IMR-90 (cell line): ENCODE measurements around the gene SMO. TPM values are rescaled to one million over a fixed set of nuclear protein-coding genes. Genes with fewer than 3 reads are reported as not detected.

Experiments used
- ATAC-seq: fragments of 200-7000 bp; cut with Tn5 transposase; 2 replicates; pipeline ENCODE4 v1.9.1; 2020; ENCODE audit warnings: low read depth, mild to moderate bottlenecking, moderate library complexity
- BruUV-seq: library from RNA; stranded (reverse); fragments of 400-500 nt; replicated peaks from 2 replicates; lab custom pipeline; 2021; lab: Mats Ljungman, UMichigan
- CTCF ChIA-PET: fragments of 300-600 bp; formaldehyde crosslinking; extraction: SDS; loops from one replicate; lab custom pipeline; 2021; ENCODE audit warnings: antibody characterized with exemption; lab: Yijun Ruan, JAX
- POLR2A ChIA-PET: fragments of 300-600 bp; sonication (Branson Sonifier 250); formaldehyde crosslinking; loops from one replicate; lab custom pipeline; 2022; ENCODE audit warnings: antibody characterized with exemption; ENCODE audit not compliant: unreplicated experiment; lab: Charles Lee
- DNase-seq: peaks from one replicate; pipeline ENCODE4 v3.0.0; 2013
- H2AFZ ChIP-seq: replicated peaks from 2 replicates; pipeline ENCODE3; 2013; ENCODE audit warnings: low read length, mild to moderate bottlenecking; ENCODE audit not compliant: poor library complexity
- H2AK5ac ChIP-seq: 2 replicates; pipeline ENCODE4 v1.6.1; 2013; ENCODE audit warnings: low read depth, low read length, inconsistent platforms
- H2AK9ac ChIP-seq: replicated peaks from 2 replicates; pipeline ENCODE3; 2013; ENCODE audit warnings: mild to moderate bottlenecking, low read depth, low read length, moderate library complexity; ENCODE audit not compliant: poor library complexity
- H2BK120ac ChIP-seq: 2 replicates; pipeline ENCODE4 v1.6.1; 2013; ENCODE audit warnings: low read depth, low read length, inconsistent platforms
- H2BK15ac ChIP-seq: 3 replicates; pipeline ENCODE4 v1.6.1; 2013; ENCODE audit warnings: low read depth, low read length, inconsistent platforms
- H2BK20ac ChIP-seq: 2 replicates; pipeline ENCODE4 v1.6.1; 2013; ENCODE audit warnings: low read depth, mild to moderate bottlenecking, inconsistent platforms, low read length, moderate library complexity
- H2BK5ac ChIP-seq: 2 replicates; pipeline ENCODE4 v1.6.1; 2013; ENCODE audit warnings: mild to moderate bottlenecking, low read depth, low read length, inconsistent platforms; ENCODE audit not compliant: poor library complexity, severe bottlenecking
- H3K14ac ChIP-seq: replicated peaks from 2 replicates; pipeline ENCODE4 v1.6.1; 2013; ENCODE audit warnings: low read depth, low read length, inconsistent platforms
- H3K18ac ChIP-seq: 2 replicates; pipeline ENCODE4 v1.6.1; 2013; ENCODE audit warnings: low read depth, low read length, control low read depth
- H3K23ac ChIP-seq: 2 replicates; pipeline ENCODE4 v1.6.1; 2013; ENCODE audit warnings: low read depth, low read length, inconsistent platforms
- H3K27ac ChIP-seq: 2 replicates; pipeline ENCODE4 v1.5.1; 2013; ENCODE audit warnings: mild to moderate bottlenecking, control low read depth, low read length; ENCODE audit not compliant: insufficient read depth
- H3K27me3 ChIP-seq: 2 replicates; pipeline ENCODE4 v1.6.1; 2013; ENCODE audit warnings: low read length; ENCODE audit not compliant: control insufficient read depth, insufficient read depth
- H3K36me3 ChIP-seq: 2 replicates; pipeline ENCODE4 v1.6.1; 2013; ENCODE audit warnings: low read length, mixed read lengths; ENCODE audit not compliant: control insufficient read depth, insufficient read depth
- H3K4ac ChIP-seq: 2 replicates; pipeline ENCODE4 v1.6.1; 2013; ENCODE audit warnings: low read depth, low read length, inconsistent platforms
- H3K4me1 ChIP-seq: 2 replicates; pipeline ENCODE4 v1.6.1; 2013; ENCODE audit warnings: low read length, mixed read lengths; ENCODE audit not compliant: control insufficient read depth, insufficient read depth
- H3K4me2 ChIP-seq: 2 replicates; pipeline ENCODE4 v1.6.1; 2013; ENCODE audit warnings: low read depth, mild to moderate bottlenecking, control low read depth, low read length, moderate library complexity
- H3K4me3 ChIP-seq: 2 replicates; pipeline ENCODE4 v1.5.1; 2013; ENCODE audit warnings: low read depth, mild to moderate bottlenecking, control low read depth, low read length, moderate library complexity; ENCODE audit not compliant: insufficient read depth
- H3K56ac ChIP-seq: 2 replicates; pipeline ENCODE4 v1.6.1; 2013; ENCODE audit warnings: low read length, inconsistent platforms; ENCODE audit not compliant: insufficient read depth; ENCODE audit errors: extremely low read depth
- H3K79me1 ChIP-seq, 2 experiments: 2 replicates each; pipeline ENCODE4 v1.6.1; 2013; ENCODE audit warnings: low read length in 2 of 2, inconsistent platforms in 1 of 2, low read depth in 1 of 2
- H3K9ac ChIP-seq: 2 replicates; pipeline ENCODE4 v1.6.1; 2013; ENCODE audit warnings: low read depth, low read length, control low read depth
- H3K9me1 ChIP-seq: 2 replicates; pipeline ENCODE4 v1.6.1; 2013; ENCODE audit warnings: low read length, inconsistent platforms; ENCODE audit not compliant: insufficient read depth
- H3K9me3 ChIP-seq: 2 replicates; pipeline ENCODE4 v1.6.1; 2013; ENCODE audit warnings: low read length; ENCODE audit not compliant: control insufficient read depth, insufficient read depth
- H4K20me1 ChIP-seq: 2 replicates; pipeline ENCODE4 v1.6.1; 2013; ENCODE audit warnings: low read length, inconsistent platforms; ENCODE audit not compliant: insufficient read depth
- H4K5ac ChIP-seq: 2 replicates; pipeline ENCODE4 v1.6.1; 2013; ENCODE audit warnings: mild to moderate bottlenecking, low read depth, low read length, control low read depth
- H4K8ac ChIP-seq, 2 experiments: 2 replicates each; pipeline ENCODE4 v1.6.1; 2013; ENCODE audit warnings: low read depth in 2 of 2, low read length in 2 of 2, control low read depth in 1 of 2, inconsistent platforms in 1 of 2
- H4K91ac ChIP-seq: 2 replicates; pipeline ENCODE4 v1.6.1; 2013; ENCODE audit warnings: low read depth, low read length, inconsistent platforms; ENCODE audit not compliant: insufficient read depth
- CEBPB ChIP-seq: IDR thresholded peaks from 2 replicates; pipeline ENCODE4 v1.6.1; 2012; ENCODE audit warnings: low read depth, low read length, improper control_type of control experiment
- CHD1 ChIP-seq: IDR thresholded peaks from 2 replicates; pipeline ENCODE4 v1.6.1; 2012; ENCODE audit warnings: low read depth, low read length, improper control_type of control experiment
- MAZ ChIP-seq: IDR thresholded peaks from 2 replicates; pipeline ENCODE4 v1.6.1; 2012; ENCODE audit warnings: low read depth, mild to moderate bottlenecking, low read length, improper control_type of control experiment, moderate library complexity, borderline replicate concordance
- RCOR1 ChIP-seq: IDR thresholded peaks from 2 replicates; pipeline ENCODE4 v1.6.1; 2012; ENCODE audit warnings: mild to moderate bottlenecking, low read length, improper control_type of control experiment; ENCODE audit not compliant: insufficient replicate concordance
- WGBS, 2 experiments: methylation state at CpG; one replicate each; pipeline versions ENCODE4 v1.1.5 to v1.1.7; 2013; ENCODE audit warnings: missing lambda C conversion rate in 2 of 2; ENCODE audit not compliant: insufficient read length in 1 of 2; ENCODE audit errors: extremely low coverage in 2 of 2; 5-methylcytosine and 5-hydroxymethylcytosine counted together
- dilution Hi-C: fragments of 300-500 bp; cut with HindIII; formaldehyde crosslinking; loops from one replicate; pipeline ENCODE4 v1.14.3; 2018; ENCODE audit warnings: low sequenced_read_pairs; ENCODE audit not compliant: unreplicated experiment
- in situ Hi-C: fragments of 300-500 bp; cut with MboI; formaldehyde crosslinking; loops from 3 replicates; pipeline ENCODE4 v1.14.3; 2019; ENCODE audit warnings: low sequenced_read_pairs, inconsistent platforms, mixed read lengths
- intact Hi-C: fragments of 100-400 bp; cut with micrococcal nuclease; formaldehyde crosslinking; loops from 2 replicates; pipeline ENCODE4 v1.10.0; 2022
- polyA plus RNA-seq, 3 experiments: library from polyadenylated mRNA; depleted of rRNA; stranded (reverse); fragments of >200 nt; gene quantifications; 2 replicates each; pipeline ENCODE4 v1.2.3, GENCODE V29; 2012; ENCODE audit warnings: low replicate concordance in 1 of 3
- total RNA-seq: library from RNA; depleted of rRNA; stranded (reverse); fragments of >200 nt; gene quantifications from 2 replicates; pipeline ENCODE4 v1.2.3, GENCODE V29; 2012
- TF ChIP-seq, protein P1 (sequence below): fragments of 150-350 bp; IDR thresholded peaks from 2 replicates; pipeline ENCODE4 v1.6.1; 2016; ENCODE audit warnings: low read depth, mild to moderate bottlenecking, low read length, moderate library complexity, borderline replicate concordance

The SMO gene
- total and polyA plus RNA-seq, 2 of the 4 experiments (the other 2 are of a cell fraction): 18.5 to 24.7 TPM

GRCh38 chr7:129225206-129225930 is 36.9 kb downstream of the SMO start:
- no peak overlapping the region for H2BK15ac ChIP-seq
- H2AK5ac ChIP-seq: no peak overlapping the region
- WGBS, 2 experiments: no CpG with 5 or more reads among the region's 60 CpGs
- intact Hi-C loops (loop anchor here (2.0 kb wide), 1 partner anchor 107 kb away; no protein-coding TSS in a partner anchor), dilution Hi-C loops (no loop called here), in situ Hi-C loops (no loop called here)
- POLR2A ChIA-PET: interaction anchor here (0.5 kb wide), 1 partner anchor 18 kb away, joined by 29 read pairs; no protein-coding TSS in a partner anchor
- H3K56ac ChIP-seq: no peak overlapping the region; the same call in 1 of the 2 replicates
- peaks cover 2% of the 10 kb centered on the region; the same call in 1 of the 2 replicates for H3K9me1 ChIP-seq
- no peaks in the 10 kb centered on the region for H3K36me3 ChIP-seq
- H3K9me3 ChIP-seq: no peaks in the 10 kb centered on the region
- no peak overlapping the region; the same call in 1 of the 2 replicates for H4K5ac ChIP-seq
- H3K4me3 ChIP-seq: peak overlapping the region; percentile 72
- DNase-seq (peak; percentile 27), ATAC-seq (peak; percentile 53)
- TSS peak; percentile 17 for BruUV-seq
- H4K91ac ChIP-seq: no peak overlapping the region
- peak overlapping the region; percentile 16; the same call in 1 of the 2 replicates for H3K27ac ChIP-seq
- no peak overlapping the region for H2BK5ac ChIP-seq
- H4K20me1 ChIP-seq: peaks cover 3% of the 10 kb centered on the region; the same call in 1 of the 2 replicates
- CTCF ChIA-PET: no interaction called here
- peak overlapping the region; percentile 69 for H3K9ac ChIP-seq
- H2BK20ac ChIP-seq: no peak overlapping the region
- H3K14ac ChIP-seq: peak overlapping the region; percentile 53; the same call in 1 of the 2 replicates
- TF ChIP-seq MAZ (0 out of 2 replicates have a peak, but pooled peaks have one; percentile 19), RCOR1 (no peak), CHD1 (no peak), CEBPB (no peak)
- TF ChIP-seq, protein P1, sequence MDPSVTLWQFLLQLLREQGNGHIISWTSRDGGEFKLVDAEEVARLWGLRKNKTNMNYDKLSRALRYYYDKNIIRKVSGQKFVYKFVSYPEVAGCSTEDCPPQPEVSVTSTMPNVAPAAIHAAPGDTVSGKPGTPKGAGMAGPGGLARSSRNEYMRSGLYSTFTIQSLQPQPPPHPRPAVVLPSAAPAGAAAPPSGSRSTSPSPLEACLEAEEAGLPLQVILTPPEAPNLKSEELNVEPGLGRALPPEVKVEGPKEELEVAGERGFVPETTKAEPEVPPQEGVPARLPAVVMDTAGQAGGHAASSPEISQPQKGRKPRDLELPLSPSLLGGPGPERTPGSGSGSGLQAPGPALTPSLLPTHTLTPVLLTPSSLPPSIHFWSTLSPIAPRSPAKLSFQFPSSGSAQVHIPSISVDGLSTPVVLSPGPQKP: no peak
- H2AFZ ChIP-seq: peak overlapping the region; percentile 92
- H3K79me1 ChIP-seq: peaks cover 0 to 13% of the 10 kb centered on the region in 2 experiments
- peak overlapping the region; percentile 98 for H3K4me2 ChIP-seq
- no peaks in the 10 kb centered on the region for H3K27me3 ChIP-seq
- no peak overlapping the region for H2BK120ac ChIP-seq
- H2AK9ac ChIP-seq: peak overlapping the region; percentile 2
- peak overlapping the region in 1 of 2 experiments; percentile 6; a peak in 1 of 4 replicates for H4K8ac ChIP-seq
- no peak overlapping the region for H3K18ac ChIP-seq
- no peaks in the 10 kb centered on the region; the same call in 1 of the 2 replicates for H3K4me1 ChIP-seq
- no peak overlapping the region; the same call in 1 of the 2 replicates for H3K4ac ChIP-seq
- H3K23ac ChIP-seq: peak overlapping the region; percentile 87; the same call in 1 of the 2 replicates
